K562 (cell line): ENCODE data around the gene FIGLA. TPM values are rescaled to one million over a fixed set of nuclear protein-coding genes. Genes with fewer than 3 reads are reported as not detected.

ENCODE experiments used
- CBFA2T3 ChIP-seq: fragments of 450-650 bp; IDR thresholded peaks from 2 replicates; pipeline ENCODE4 v1.6.1; 2017
- CEBPB ChIP-seq: fragments of 450-650 bp; IDR thresholded peaks from 2 replicates; pipeline ENCODE4 v1.6.1; 2016; ENCODE audit warnings: missing genetic modification characterization, missing compliant biosample characterization
- CSDE1 ChIP-seq, 2 experiments: fragments of 450-650 bp; IDR thresholded peaks; 2 replicates each; pipeline ENCODE4 v1.6.1; 2016; ENCODE audit warnings: mild to moderate bottlenecking in 1 of 2
- CTBP1 ChIP-seq: fragments of 450-650 bp; IDR thresholded peaks from 2 replicates; pipeline ENCODE4 v1.6.1; 2016; ENCODE audit warnings: borderline replicate concordance
- DPF2 ChIP-seq: fragments of 450-650 bp; IDR thresholded peaks from 2 replicates; pipeline ENCODE4 v1.6.1; 2016
- GATAD2B ChIP-seq: fragments of 450-650 bp; IDR thresholded peaks from 2 replicates; pipeline ENCODE4 v1.6.1; 2017; ENCODE audit warnings: mild to moderate bottlenecking, borderline replicate concordance
- JUN ChIP-seq, 2 experiments: sonication (generic) in 1 of 2; formaldehyde crosslinking in 1 of 2; IDR thresholded peaks; 2 replicates each; pipeline versions ENCODE4 v1.6.1 to v1.8.0; 2012 to 2022; ENCODE audit warnings: borderline replicate concordance in 2 of 2, mild to moderate bottlenecking in 2 of 2, improper control_type of control experiment in 1 of 2, low read depth in 1 of 2, low read length in 1 of 2, missing genetic modification reagents in 1 of 2
- JUND ChIP-seq, 2 experiments: IDR thresholded peaks; 2 replicates in 1 of 2; 3 replicates in 1 of 2; pipeline ENCODE4 v1.6.1; 2011; ENCODE audit warnings: borderline replicate concordance in 2 of 2, low read depth in 2 of 2, low read length in 2 of 2, improper control_type of control experiment in 1 of 2, missing biosample characterization in 1 of 2, missing genetic modification characterization in 1 of 2, missing genetic modification reagents in 1 of 2
- NCOR1 ChIP-seq: fragments of 450-650 bp; IDR thresholded peaks from 2 replicates; pipeline ENCODE4 v1.6.1; 2016; ENCODE audit warnings: mild to moderate bottlenecking, moderate library complexity
- RAD21 ChIP-seq, 2 experiments: fragments of 250-450 bp in 1 of 2; fragments of 450-650 bp in 1 of 2; sonication (Bioruptor Pico) in 1 of 2; formaldehyde crosslinking in 1 of 2; IDR thresholded peaks in 1 of 2; conservative IDR thresholded peaks in 1 of 2; 2 replicates each; pipeline versions ENCODE4 v1.4.0 to v1.8.0; 2020 to 2022; ENCODE audit warnings: mild to moderate bottlenecking in 2 of 2, moderate library complexity in 1 of 2
- RNF2 ChIP-seq: sonication (generic); IDR thresholded peaks from 2 replicates; pipeline ENCODE4 v1.6.1; 2016
- SREBF1 ChIP-seq: fragments of 150-350 bp; IDR thresholded peaks from 2 replicates; pipeline ENCODE4 v1.6.1; 2014; ENCODE audit warnings: antibody characterized with exemption, low read depth, low read length, borderline replicate concordance
- STAG1 ChIP-seq: sonication (generic); formaldehyde crosslinking; IDR thresholded peaks from 2 replicates; pipeline ENCODE4 v1.5.0; 2020; ENCODE audit warnings: missing genetic modification reagents, borderline replicate concordance
- TBL1XR1 ChIP-seq, 2 experiments: IDR thresholded peaks; 2 replicates each; pipeline ENCODE4 v1.6.1; 2012; ENCODE audit warnings: improper control_type of control experiment in 2 of 2, low read length in 2 of 2, mild to moderate bottlenecking in 1 of 2
- TCF3 ChIP-seq: sonication (generic); formaldehyde crosslinking; IDR thresholded peaks from 2 replicates; pipeline ENCODE4 v1.4.0; 2020; ENCODE audit warnings: mild to moderate bottlenecking, missing genetic modification reagents
- ZNF239 ChIP-seq: fragments of 250-450 bp; sonication (Bioruptor Pico); IDR thresholded peaks from 2 replicates; pipeline ENCODE4 v1.4.0; 2020; ENCODE audit warnings: mild to moderate bottlenecking
- ZNF696 ChIP-seq: fragments of 250-450 bp; sonication (Bioruptor Pico); conservative IDR thresholded peaks from 2 replicates; pipeline ENCODE4 v1.4.0; 2020; ENCODE audit warnings: mild to moderate bottlenecking, moderate library complexity
- polyA plus RNA-seq, 8 experiments: library from polyadenylated mRNA; depleted of rRNA in 4 of 8; stranded (reverse) in 5 of 8; unstranded in 3 of 8; fragments of >200 nt; fragmentation: Nextera tagmentation in 2 of 8; fragmentation: Illumina TruSeq in 1 of 8; extraction: Ambion mirVana in 2 of 8; extraction: Trizol in 1 of 8; gene quantifications; 2 replicates each; pipeline versions ENCODE4 v1.2.1 to v1.2.3, GENCODE V29; 2011 to 2014; ENCODE audit warnings: inconsistent platforms in 1 of 8, missing spikeins in 1 of 8
- total RNA-seq, 7 experiments: library from RNA; depleted of rRNA in 6 of 7; stranded (reverse); fragments of >200 nt in 6 of 7; fragmentation: Illumina TruSeq in 2 of 7; extraction: Trizol in 2 of 7; gene quantifications; 2 replicates each; pipeline versions ENCODE4 v1.2.1 to v1.2.3, GENCODE V29; 2011 to 2021; ENCODE audit warnings: low replicate concordance in 1 of 7
- TF ChIP-seq, protein P1 (sequence below), 2 experiments: fragments of 450-650 bp; conservative IDR thresholded peaks; 2 replicates each; pipeline ENCODE4 v1.6.1; 2017; ENCODE audit warnings: mild to moderate bottlenecking in 2 of 2, moderate library complexity in 2 of 2
- TF ChIP-seq, protein P2 (sequence below): sonication (generic); formaldehyde crosslinking; IDR thresholded peaks from 2 replicates; pipeline ENCODE4 v1.8.1; 2023; ENCODE audit warnings: mild to moderate bottlenecking, missing genetic modification reagents
- TF ChIP-seq, protein P3 (sequence below): sonication (generic); IDR thresholded peaks from 2 replicates; pipeline ENCODE4 v1.6.1; 2016
- TF ChIP-seq, protein P4 (sequence below): fragments of 200-800 bp; sonication (Bioruptor generic); IDR thresholded peaks from 2 replicates; pipeline ENCODE4 v1.6.1; 2017; ENCODE audit warnings: missing genetic modification characterization, missing compliant biosample characterization

The FIGLA gene
- total and polyA plus RNA-seq, 9 of the 15 experiments (the other 6 are each of a cell fraction or from before 2014, with no cell fraction given) = not detected

DNA sequence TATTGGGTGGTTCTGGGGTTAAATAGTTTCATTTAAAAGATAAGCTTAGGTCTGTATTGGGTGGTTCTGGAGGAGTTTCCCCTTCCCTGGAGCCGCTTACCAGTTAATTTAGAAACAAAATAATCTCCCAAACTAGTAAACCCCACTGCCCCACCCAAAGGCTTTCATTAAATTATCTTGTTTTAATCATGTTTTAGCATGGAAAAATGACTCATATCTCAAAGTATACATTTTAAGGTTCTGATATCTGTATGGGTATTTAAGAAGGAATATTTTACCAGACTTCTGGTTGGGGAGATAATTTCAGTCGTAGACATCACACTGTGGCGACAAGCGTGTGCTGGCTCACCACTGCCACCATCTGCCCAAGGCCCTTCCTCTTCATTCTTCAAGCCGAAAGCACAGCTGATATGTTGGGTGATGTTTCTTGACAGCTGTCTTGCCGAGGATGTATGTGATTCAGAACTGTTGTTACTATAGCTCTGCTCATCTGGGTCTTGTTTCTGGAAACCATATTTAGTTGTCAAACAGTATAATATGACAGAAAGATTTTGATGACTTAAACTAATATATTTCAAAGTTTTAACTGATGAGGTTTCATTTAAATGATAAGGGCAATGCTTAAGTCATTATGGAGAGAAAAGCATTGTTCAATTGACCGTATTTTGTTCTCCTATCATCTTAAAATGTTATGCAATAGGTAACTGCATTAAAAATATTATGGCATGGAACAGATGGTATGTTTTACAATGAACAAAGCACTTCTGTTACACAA lies 5.1 kb downstream of the FIGLA start (continued):
- peak; percentile 74 for TF ChIP-seq JUND (IDR thresholded peaks at IDR 0.05; ENCODE audit: borderline replicate concordance, low read depth, low read length)
- peak; percentile 58; the same call in 1 of the 3 replicates for TF ChIP-seq JUND (tag; IDR thresholded peaks at IDR 0.05; ENCODE audit: borderline replicate concordance, low read depth, low read length)
- peak; percentile 27; the same call in 1 of the 2 replicates for TF ChIP-seq JUN (IDR thresholded peaks at IDR 0.05; ENCODE audit: borderline replicate concordance, low read depth, low read length)
- TF ChIP-seq JUN (CRISPR knock-in tag; IDR thresholded peaks at IDR 0.05; ENCODE audit: borderline replicate concordance) = no peak
- TF ChIP-seq, protein P1, sequence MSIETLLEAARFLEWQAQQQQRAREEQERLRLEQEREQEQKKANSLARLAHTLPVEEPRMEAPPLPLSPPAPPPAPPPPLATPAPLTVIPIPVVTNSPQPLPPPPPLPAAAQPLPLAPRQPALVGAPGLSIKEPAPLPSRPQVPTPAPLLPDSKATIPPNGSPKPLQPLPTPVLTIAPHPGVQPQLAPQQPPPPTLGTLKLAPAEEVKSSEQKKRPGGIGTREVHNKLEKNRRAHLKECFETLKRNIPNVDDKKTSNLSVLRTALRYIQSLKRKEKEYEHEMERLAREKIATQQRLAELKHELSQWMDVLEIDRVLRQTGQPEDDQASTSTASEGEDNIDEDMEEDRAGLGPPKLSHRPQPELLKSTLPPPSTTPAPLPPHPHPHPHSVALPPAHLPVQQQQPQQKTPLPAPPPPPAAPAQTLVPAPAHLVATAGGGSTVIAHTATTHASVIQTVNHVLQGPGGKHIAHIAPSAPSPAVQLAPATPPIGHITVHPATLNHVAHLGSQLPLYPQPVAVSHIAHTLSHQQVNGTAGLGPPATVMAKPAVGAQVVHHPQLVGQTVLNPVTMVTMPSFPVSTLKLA (conservative IDR thresholded peaks at IDR 0.05) = peak in 1 of 2 experiments; percentile 61; a peak in 3 of 4 replicates
- TF ChIP-seq CBFA2T3 = peak; percentile 77
- TF ChIP-seq RAD21 (CRISPR knock-in tag; conservative IDR thresholded peaks at IDR 0.05 in 1 of 2, IDR thresholded peaks at IDR 0.05 in 1 of 2) = peak; percentile 89 to 93
- peak; percentile 60; the same call in 1 of the 2 replicates for TF ChIP-seq STAG1 (CRISPR knock-in tag)
- no peak for TF ChIP-seq SREBF1
- peak; percentile 72 for TF ChIP-seq NCOR1
- TF ChIP-seq RNF2 = no peak; the same call in 1 of the 2 replicates
- no peak for TF ChIP-seq ZNF239 (CRISPR knock-in tag)
- peak; percentile 79; the same call in 1 of the 2 replicates for TF ChIP-seq GATAD2B
- TF ChIP-seq TCF3 (CRISPR knock-in tag) = peak; percentile 64
- TF ChIP-seq CSDE1 (IDR thresholded peaks at IDR 0.05) = 0 out of 4 replicates have a peak, but pooled peaks of 1 of the 2 experiments have one; percentile 14
- TF ChIP-seq, protein P2, sequence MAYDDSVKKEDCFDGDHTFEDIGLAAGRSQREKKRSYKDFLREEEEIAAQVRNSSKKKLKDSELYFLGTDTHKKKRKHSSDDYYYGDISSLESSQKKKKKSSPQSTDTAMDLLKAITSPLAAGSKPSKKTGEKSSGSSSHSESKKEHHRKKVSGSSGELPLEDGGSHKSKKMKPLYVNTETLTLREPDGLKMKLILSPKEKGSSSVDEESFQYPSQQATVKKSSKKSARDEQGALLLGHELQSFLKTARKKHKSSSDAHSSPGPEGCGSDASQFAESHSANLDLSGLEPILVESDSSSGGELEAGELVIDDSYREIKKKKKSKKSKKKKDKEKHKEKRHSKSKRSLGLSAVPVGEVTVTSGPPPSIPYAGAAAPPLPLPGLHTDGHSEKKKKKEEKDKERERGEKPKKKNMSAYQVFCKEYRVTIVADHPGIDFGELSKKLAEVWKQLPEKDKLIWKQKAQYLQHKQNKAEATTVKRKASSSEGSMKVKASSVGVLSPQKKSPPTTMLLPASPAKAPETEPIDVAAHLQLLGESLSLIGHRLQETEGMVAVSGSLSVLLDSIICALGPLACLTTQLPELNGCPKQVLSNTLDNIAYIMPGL = no peak
- TF ChIP-seq DPF2 = peak; percentile 72
- TF ChIP-seq ZNF696 (CRISPR knock-in tag) = no peak
- TF ChIP-seq, protein P3, sequence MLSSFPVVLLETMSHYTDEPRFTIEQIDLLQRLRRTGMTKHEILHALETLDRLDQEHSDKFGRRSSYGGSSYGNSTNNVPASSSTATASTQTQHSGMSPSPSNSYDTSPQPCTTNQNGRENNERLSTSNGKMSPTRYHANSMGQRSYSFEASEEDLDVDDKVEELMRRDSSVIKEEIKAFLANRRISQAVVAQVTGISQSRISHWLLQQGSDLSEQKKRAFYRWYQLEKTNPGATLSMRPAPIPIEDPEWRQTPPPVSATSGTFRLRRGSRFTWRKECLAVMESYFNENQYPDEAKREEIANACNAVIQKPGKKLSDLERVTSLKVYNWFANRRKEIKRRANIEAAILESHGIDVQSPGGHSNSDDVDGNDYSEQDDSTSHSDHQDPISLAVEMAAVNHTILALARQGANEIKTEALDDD = peak; percentile 74
- TF ChIP-seq CTBP1 = peak; percentile 31; the same call in 1 of the 2 replicates
- TF ChIP-seq, protein P4, sequence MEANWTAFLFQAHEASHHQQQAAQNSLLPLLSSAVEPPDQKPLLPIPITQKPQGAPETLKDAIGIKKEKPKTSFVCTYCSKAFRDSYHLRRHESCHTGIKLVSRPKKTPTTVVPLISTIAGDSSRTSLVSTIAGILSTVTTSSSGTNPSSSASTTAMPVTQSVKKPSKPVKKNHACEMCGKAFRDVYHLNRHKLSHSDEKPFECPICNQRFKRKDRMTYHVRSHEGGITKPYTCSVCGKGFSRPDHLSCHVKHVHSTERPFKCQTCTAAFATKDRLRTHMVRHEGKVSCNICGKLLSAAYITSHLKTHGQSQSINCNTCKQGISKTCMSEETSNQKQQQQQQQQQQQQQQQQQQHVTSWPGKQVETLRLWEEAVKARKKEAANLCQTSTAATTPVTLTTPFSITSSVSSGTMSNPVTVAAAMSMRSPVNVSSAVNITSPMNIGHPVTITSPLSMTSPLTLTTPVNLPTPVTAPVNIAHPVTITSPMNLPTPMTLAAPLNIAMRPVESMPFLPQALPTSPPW (CRISPR knock-in tag) = peak; percentile 48; the same call in 1 of the 2 replicates
- peak in 1 of 2 experiments; percentile 57; a peak in 1 of 4 replicates for TF ChIP-seq TBL1XR1 (IDR thresholded peaks at IDR 0.05; ENCODE audit: low read length in 2 of 2)
- no peak for TF ChIP-seq CEBPB (tag)
